HCT116 (cell line): Measurements from ENCODE around the gene CPSF4L. TPM values are rescaled to one million over a fixed set of nuclear protein-coding genes. Genes with fewer than 3 reads are reported as not detected.

Experiments
- ATAC-seq: fragments of 200-7000 bp; cut with Tn5 transposase; 2 replicates; pipeline ENCODE4 v1.9.1; 2020; ENCODE audit warnings: mild to moderate bottlenecking, moderate library complexity
- BruUV-seq: library from RNA; stranded (reverse); fragments of 400-500 nt; replicated peaks from 2 replicates; lab custom pipeline; 2021; lab: Mats Ljungman, UMichigan
- CTCF ChIA-PET: fragments of 300-600 bp; sonication (Branson Sonifier 250); formaldehyde crosslinking; loops from one replicate; lab custom pipeline; 2021; ENCODE audit warnings: antibody characterized with exemption; lab: Charles Lee
- POLR2A ChIA-PET: fragments of 300-600, 350-600 bp; sonication (Branson Sonifier 250); formaldehyde crosslinking; loops from one replicate; lab custom pipeline; 2021; ENCODE audit warnings: antibody characterized with exemption; lab: Charles Lee
- RAD21 ChIA-PET, 2 experiments: fragments of 300-600 bp; sonication (Branson Sonifier 250); formaldehyde crosslinking; loops; one replicate each; lab custom pipeline; 2023; ENCODE audit warnings: low total read pairs in 2 of 2; ENCODE audit not compliant: uncharacterized antibody in 2 of 2, unreplicated experiment in 2 of 2, low non-redundant PET in 1 of 2; lab: Charles Lee
- DNase-seq: peaks from one replicate; pipeline ENCODE4 v3.0.0-alpha.2; 2010; ENCODE audit warnings: low read depth, low spot score
- H2AFZ ChIP-seq: fragments of 200-600 bp; shearing (Covaris generic), sonication (generic); 2 replicates; pipeline ENCODE4 v1.6.1; 2017; ENCODE audit warnings: low read depth, mixed run types, mixed read lengths, antibody characterized with exemption, low read length; ENCODE audit not compliant: poor library complexity, severe bottlenecking
- H3K27ac ChIP-seq: 2 replicates; pipeline ENCODE4 v1.5.1; 2012; ENCODE audit warnings: low read depth, low read length
- H3K27me3 ChIP-seq: fragments of 200-600 bp; sonication (generic); 2 replicates; pipeline ENCODE4 v1.6.1; 2016; ENCODE audit warnings: mixed run types, low read length, mixed read lengths; ENCODE audit not compliant: insufficient read depth
- H3K36me3 ChIP-seq, 2 experiments: fragments of 200-500 bp in 1 of 2; fragments of 200-600 bp in 1 of 2; sonication (Bioruptor generic) in 1 of 2; sonication (generic) in 1 of 2; 2 replicates each; pipeline versions ENCODE4 v1.5.1 to v1.6.1; 2014 to 2016; ENCODE audit warnings: low read length in 2 of 2, inconsistent platforms in 1 of 2, mixed read lengths in 1 of 2, mixed run types in 1 of 2; ENCODE audit not compliant: insufficient read depth in 2 of 2, control insufficient read depth in 1 of 2
- H3K4me1 ChIP-seq, 2 experiments: fragments of 200-600 bp in 1 of 2; sonication (generic) in 1 of 2; 2 replicates each; pipeline versions ENCODE4 v1.5.1 to v1.6.1; 2012 to 2017; ENCODE audit warnings: low read length in 2 of 2, inconsistent platforms in 1 of 2, mild to moderate bottlenecking in 1 of 2, mixed read lengths in 1 of 2, mixed run types in 1 of 2, moderate library complexity in 1 of 2; ENCODE audit not compliant: insufficient read depth in 2 of 2, control insufficient read depth in 1 of 2
- H3K4me2 ChIP-seq: fragments of 200-600 bp; sonication (generic); 2 replicates; pipeline ENCODE4 v1.6.1; 2017; ENCODE audit warnings: mixed run types, low read length, mixed read lengths
- H3K4me3 ChIP-seq, 2 experiments: fragments of 200-600 bp in 1 of 2; sonication (generic) in 1 of 2; replicated peaks in 1 of 2; 2 replicates each; pipeline ENCODE4 v1.5.1; 2011 to 2016; ENCODE audit warnings: low read length in 2 of 2, control low read depth in 1 of 2, low read depth in 1 of 2, mild to moderate bottlenecking in 1 of 2, mixed read lengths in 1 of 2, mixed run types in 1 of 2
- H3K79me2 ChIP-seq: fragments of 200-600 bp; sonication (generic); 2 replicates; pipeline ENCODE4 v1.6.1; 2017; ENCODE audit warnings: mild to moderate bottlenecking, mixed run types, low read length, moderate library complexity, mixed read lengths; ENCODE audit not compliant: insufficient read depth
- H3K9ac ChIP-seq: fragments of 200-600 bp; sonication (generic); 2 replicates; pipeline ENCODE4 v1.6.1; 2016; ENCODE audit warnings: low read length, mixed read lengths
- H3K9me2 ChIP-seq: fragments of 200-600 bp; sonication (generic), shearing (Covaris generic); 2 replicates; pipeline ENCODE4 v1.6.1; 2017; ENCODE audit warnings: mixed run types, mild to moderate bottlenecking, moderate library complexity; ENCODE audit not compliant: insufficient read depth
- H3K9me3 ChIP-seq, 2 experiments: fragments of 200-500 bp in 1 of 2; fragments of 200-600 bp in 1 of 2; sonication (Bioruptor generic) in 1 of 2; sonication (generic) in 1 of 2; 2 replicates each; pipeline ENCODE4 v1.6.1; 2014 to 2017; ENCODE audit warnings: low read length in 2 of 2, mixed read lengths in 2 of 2, inconsistent platforms in 1 of 2, low read depth in 1 of 2, mild to moderate bottlenecking in 1 of 2, mixed run types in 1 of 2, moderate library complexity in 1 of 2; ENCODE audit not compliant: control insufficient read depth in 1 of 2, insufficient read depth in 1 of 2
- H4K20me1 ChIP-seq: fragments of 200-600 bp; sonication (generic), shearing (Covaris generic); 2 replicates; pipeline ENCODE4 v1.6.1; 2017; ENCODE audit warnings: mixed run types, mild to moderate bottlenecking, moderate library complexity; ENCODE audit not compliant: insufficient read depth
- ELF1 ChIP-seq: IDR thresholded peaks from 2 replicates; pipeline ENCODE4 v1.6.1; 2012; ENCODE audit warnings: low read depth, borderline replicate concordance
- POLR2A ChIP-seq: IDR thresholded peaks from 2 replicates; pipeline ENCODE4 v1.7.0; 2011; ENCODE audit warnings: borderline replicate concordance; ENCODE audit not compliant: insufficient read depth, insufficient read length; ENCODE audit errors: extremely low read depth
- intact Hi-C: fragments of 100-400 bp; cut with micrococcal nuclease; formaldehyde crosslinking; loops from 2 replicates; pipeline ENCODE4 v1.10.0; 2022
- total RNA-seq: library from RNA; stranded (reverse); gene quantifications from one replicate; pipeline ENCODE4 v1.2.1, GENCODE V29; 2021; ENCODE audit not compliant: unreplicated experiment
- TF ChIP-seq, protein P1 (sequence below): IDR thresholded peaks from 2 replicates; pipeline ENCODE4 v1.6.1; 2012

The CPSF4L gene
- total RNA-seq, 1 experiment from 2014 or later: not detected

- intact Hi-C loops: no loop called here
- Histone ChIP-seq H3K4me1 (no peaks in the 10 kb centered on the region), H3K27ac (no peak overlapping the region), H2AFZ (no peak overlapping the region), H3K36me3 (peaks cover 82 to 86% of the 10 kb centered on the region in 2 experiments), H3K27me3 (no peaks in the 10 kb centered on the region), H4K20me1 (no peaks in the 10 kb centered on the region), H3K9me3 (no peaks in the 10 kb centered on the region), H3K79me2 (no peaks in the 10 kb centered on the region; the same call in 1 of the 2 replicates), H3K9ac (no peak overlapping the region), H3K9me2 (no peaks in the 10 kb centered on the region), H3K4me3 (no peak overlapping the region), H3K4me2 (no peak overlapping the region)
- no peak for ATAC-seq
- POLR2A ChIA-PET: interaction anchor here (0.5 kb wide), 1 partner anchor 9 kb away, joined by 4 read pairs; no protein-coding TSS in a partner anchor
- no peak for DNase-seq
- CTCF ChIA-PET: interaction anchor here (1.5 kb wide), 1 partner anchor 166 kb away, joined by 4 read pairs; no protein-coding TSS in a partner anchor
- TF ChIP-seq POLR2A: no peak
- TF ChIP-seq, protein P1, sequence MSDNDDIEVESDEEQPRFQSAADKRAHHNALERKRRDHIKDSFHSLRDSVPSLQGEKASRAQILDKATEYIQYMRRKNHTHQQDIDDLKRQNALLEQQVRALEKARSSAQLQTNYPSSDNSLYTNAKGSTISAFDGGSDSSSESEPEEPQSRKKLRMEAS: 0 out of 2 replicates have a peak, but pooled peaks have one; percentile 12
- BruUV-seq: no TSS peak
- RAD21 ChIA-PET: interaction anchor here in 1 of 2 experiments (0.6 kb wide), 1 partner anchor 482 kb away, joined by 4 read pairs; no protein-coding TSS in a partner anchor
Measured at GRCh38 chr17:73203135-73203787, 58.4 kb downstream of the CPSF4L start.

GRCh38 chr17:73201215-73202069 lies 60.2 kb downstream of the CPSF4L start:
- no peak for TF ChIP-seq ELF1
- no peak overlapping the region for H2AFZ ChIP-seq
- no peaks in the 10 kb centered on the region for H3K27me3 ChIP-seq
- H3K9me3 ChIP-seq: no peaks in the 10 kb centered on the region
- POLR2A ChIA-PET: no interaction called here
- H3K36me3 ChIP-seq: peaks cover 84 to 85% of the 10 kb centered on the region in 2 experiments
- H4K20me1 ChIP-seq: no peaks in the 10 kb centered on the region
- CTCF ChIA-PET: no interaction called here
- RAD21 ChIA-PET: no interaction called here
- intact Hi-C loops: no loop called here
- no peak overlapping the region for H3K27ac ChIP-seq
- no peaks in the 10 kb centered on the region; the same call in 1 of the 2 replicates for H3K79me2 ChIP-seq
- BruUV-seq: no TSS peak
- ATAC-seq (no peak), DNase-seq (no peak)
- no peak overlapping the region for H3K9ac ChIP-seq
- peaks cover 0 to under 1% of the 10 kb centered on the region in 2 experiments; a peak in 1 of 4 replicates for H3K4me1 ChIP-seq
- no peak overlapping the region for H3K4me3 ChIP-seq
- no peak overlapping the region for H3K4me2 ChIP-seq
- H3K9me2 ChIP-seq: no peaks in the 10 kb centered on the region
